HCT116 (cell line): ENCODE results near the gene SLC25A39. TPM values are rescaled to one million over a fixed set of nuclear protein-coding genes. Genes with fewer than 3 reads are reported as not detected.

Experiments
- total RNA-seq: library from RNA; stranded (reverse); gene quantifications from one replicate; pipeline ENCODE4 v1.2.1, GENCODE V29; 2021; ENCODE audit not compliant: unreplicated experiment

SLC25A39 gene
- total RNA-seq, 1 experiment from 2014 or later = 326 TPM

Other genes with a start within 250 kb of the SLC25A39 start
- 32.9 TPM for gene HDAC5, start 201.2 kb downstream of the SLC25A39 start, total RNA-seq
- 14.3 TPM for gene HROB, start 182.9 kb downstream of the SLC25A39 start, total RNA-seq
- gene ASB16, start 154.1 kb downstream of the SLC25A39 start, total RNA-seq = 0.37 TPM
- 25.1 TPM for gene TMUB2, start 137.9 kb downstream of the SLC25A39 start, total RNA-seq
- 86.7 TPM for gene ATXN7L3, start 124.9 kb downstream of the SLC25A39 start, total RNA-seq
- gene UBTF, start 105.1 kb downstream of the SLC25A39 start, total RNA-seq = 84.3 TPM
- gene SLC4A1, start 56.7 kb downstream of the SLC25A39 start, total RNA-seq = 0.22 TPM
- 0.61 TPM for gene RUNDC3A, start 16.2 kb downstream of the SLC25A39 start, total RNA-seq
- gene GRN, start 20.5 kb upstream of the SLC25A39 start, total RNA-seq = 206 TPM
- gene FAM171A2, start 39.0 kb upstream of the SLC25A39 start, total RNA-seq = 18.0 TPM
- gene ITGA2B, start 64.8 kb upstream of the SLC25A39 start, total RNA-seq = 7.6 TPM
- 28.7 TPM for gene GPATCH8, start 178.6 kb upstream of the SLC25A39 start, total RNA-seq
- gene FZD2, start 232.7 kb upstream of the SLC25A39 start, total RNA-seq = 12.8 TPM